ENCODE results near the gene BRICD5.

- TF ChIP-seq EZH2phosphoT487 (IDR thresholded peaks at IDR 0.05; ENCODE audit: insufficient read depth, low read depth), result no peak
- TF ChIP-seq EZH2 (IDR thresholded peaks at IDR 0.05; ENCODE audit: insufficient read depth, poor library complexity, severe bottlenecking), result no peak
Observed at GRCh38 chr16:2204416-2205103, 6.1 kb downstream of the BRICD5 start.
